ENCODE data around the gene CCDC136.

Gene CCDC136

GRCh38 chr7:128843938-128844621, 52.3 kb downstream of the CCDC136 start:
- Histone ChIP-seq H3K4me3 (ENCODE audit: low read length) (no peak overlapping the region), H3K36me3 (ENCODE audit: insufficient read depth, low read depth, low read length) (no peaks in the 10 kb centered on the region), H3K4me1 (ENCODE audit: insufficient read depth, low read length) (no peaks in the 10 kb centered on the region; the same call in 1 of the 2 replicates), H3K27me3 (ENCODE audit: insufficient read depth, low read length) (no peaks in the 10 kb centered on the region), H3K9me3 (ENCODE audit: insufficient read depth, low read depth, low read length) (no peaks in the 10 kb centered on the region), H3K27ac (ENCODE audit: low read length) (no peak overlapping the region), H3K9ac (ENCODE audit: low read depth, low read length) (no peak overlapping the region)

GRCh38 chr7:128844777-128845311, 53.1 kb downstream of the CCDC136 start:
- Histone ChIP-seq H3K4me1 (ENCODE audit: insufficient read depth, low read length) (no peaks in the 10 kb centered on the region; the same call in 1 of the 2 replicates), H3K27me3 (ENCODE audit: insufficient read depth, low read length) (no peaks in the 10 kb centered on the region), H3K9ac (ENCODE audit: low read depth, low read length) (no peak overlapping the region), H3K27ac (ENCODE audit: low read length) (no peak overlapping the region), H3K4me3 (ENCODE audit: low read length) (no peak overlapping the region), H3K9me3 (ENCODE audit: insufficient read depth, low read depth, low read length) (no peaks in the 10 kb centered on the region), H3K36me3 (ENCODE audit: insufficient read depth, low read depth, low read length) (no peaks in the 10 kb centered on the region)

GRCh38 chr7:128845475-128845874, 53.7 kb downstream of the CCDC136 start:
- no peak overlapping the region for H3K9ac ChIP-seq (ENCODE audit: low read depth, low read length)
- H3K4me1 ChIP-seq (ENCODE audit: insufficient read depth, low read length): no peaks in the 10 kb centered on the region; the same call in 1 of the 2 replicates
- H3K27me3 ChIP-seq (ENCODE audit: insufficient read depth, low read length): no peaks in the 10 kb centered on the region
- no peaks in the 10 kb centered on the region for H3K9me3 ChIP-seq (ENCODE audit: insufficient read depth, low read depth, low read length)
- no peak overlapping the region for H3K4me3 ChIP-seq (ENCODE audit: low read length)
- no peaks in the 10 kb centered on the region for H3K36me3 ChIP-seq (ENCODE audit: insufficient read depth, low read depth, low read length)
- no peak overlapping the region for H3K27ac ChIP-seq (ENCODE audit: low read length)

DNA sequence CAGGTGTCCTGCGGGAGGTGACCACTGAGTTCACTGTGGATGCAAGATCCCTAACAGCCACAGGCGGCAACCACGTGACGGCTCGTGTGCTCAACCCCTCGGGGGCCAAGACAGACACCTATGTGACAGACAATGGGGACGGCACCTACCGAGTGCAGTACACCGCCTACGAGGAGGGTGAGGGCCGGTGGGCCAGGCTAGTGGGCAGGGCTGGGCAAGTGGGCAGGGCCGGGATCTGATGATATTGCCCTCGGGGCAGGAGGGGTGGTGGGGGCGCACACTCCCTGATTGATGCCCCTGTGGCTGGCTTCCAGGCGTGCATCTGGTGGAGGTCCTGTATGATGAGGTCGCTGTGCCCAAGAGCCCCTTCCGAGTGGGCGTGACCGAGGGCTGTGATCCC, 54.2 kb downstream of the CCDC136 start:
- Histone ChIP-seq H3K27me3 (ENCODE audit: insufficient read depth, low read length) (no peaks in the 10 kb centered on the region), H3K9me3 (ENCODE audit: insufficient read depth, low read depth, low read length) (no peaks in the 10 kb centered on the region), H3K9ac (ENCODE audit: low read depth, low read length) (no peak overlapping the region), H3K4me3 (ENCODE audit: low read length) (no peak overlapping the region), H3K4me1 (ENCODE audit: insufficient read depth, low read length) (no peaks in the 10 kb centered on the region; the same call in 1 of the 2 replicates), H3K27ac (ENCODE audit: low read length) (no peak overlapping the region), H3K36me3 (ENCODE audit: insufficient read depth, low read depth, low read length) (no peaks in the 10 kb centered on the region)

DNA sequence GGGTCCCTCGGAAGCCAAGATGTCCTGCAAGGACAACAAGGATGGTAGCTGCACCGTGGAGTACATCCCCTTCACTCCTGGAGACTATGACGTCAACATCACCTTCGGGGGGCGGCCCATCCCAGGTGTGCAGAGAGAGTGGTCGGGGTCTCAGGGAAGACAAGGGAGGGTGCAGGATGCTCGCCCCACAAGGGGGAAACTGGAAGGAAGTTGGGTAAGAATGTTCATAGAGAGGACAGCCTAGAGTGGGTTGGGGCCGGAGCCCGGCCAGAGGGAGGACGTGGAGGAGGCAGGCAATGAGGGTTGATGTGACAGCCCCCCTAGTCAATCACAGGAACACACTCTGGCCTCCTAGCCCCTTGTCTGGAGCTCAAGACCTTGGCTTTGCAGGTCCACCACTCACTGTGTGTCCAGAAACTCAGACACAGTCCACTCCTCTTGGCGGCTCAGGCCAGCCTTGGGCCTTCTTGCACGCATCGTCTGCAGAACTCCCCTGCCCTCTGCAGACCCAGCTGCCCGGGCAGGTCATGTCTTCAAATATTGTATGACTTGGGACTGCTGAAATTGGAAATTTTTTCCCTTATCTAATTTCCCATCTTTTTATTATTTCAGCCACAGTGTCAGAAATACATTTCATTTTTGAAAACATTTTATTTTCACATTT, 55.1 kb downstream of the CCDC136 start:
- no peaks in the 10 kb centered on the region for H3K27me3 ChIP-seq (ENCODE audit: insufficient read depth, low read length)
- no peaks in the 10 kb centered on the region for H3K36me3 ChIP-seq (ENCODE audit: insufficient read depth, low read depth, low read length)
- H3K4me1 ChIP-seq (ENCODE audit: insufficient read depth, low read length): no peaks in the 10 kb centered on the region
- no peaks in the 10 kb centered on the region for H3K9me3 ChIP-seq (ENCODE audit: insufficient read depth, low read depth, low read length)
- H3K9ac ChIP-seq (ENCODE audit: low read depth, low read length): no peak overlapping the region
- no peak overlapping the region for H3K27ac ChIP-seq (ENCODE audit: low read length)
- H3K4me3 ChIP-seq (ENCODE audit: low read length): no peak overlapping the region

GRCh38 chr7:128847721-128848211, 56.0 kb downstream of the CCDC136 start:
- no peak overlapping the region for H3K4me3 ChIP-seq (ENCODE audit: low read length)
- no peaks in the 10 kb centered on the region for H3K4me1 ChIP-seq (ENCODE audit: insufficient read depth, low read length)
- H3K27ac ChIP-seq (ENCODE audit: low read length): no peak overlapping the region
- no peaks in the 10 kb centered on the region for H3K9me3 ChIP-seq (ENCODE audit: insufficient read depth, low read depth, low read length)
- no peaks in the 10 kb centered on the region for H3K36me3 ChIP-seq (ENCODE audit: insufficient read depth, low read depth, low read length)
- H3K9ac ChIP-seq (ENCODE audit: low read depth, low read length): no peak overlapping the region
- no peaks in the 10 kb centered on the region for H3K27me3 ChIP-seq (ENCODE audit: insufficient read depth, low read length)

GRCh38 chr7:128848289-128849155, 56.8 kb downstream of the CCDC136 start:
- Histone ChIP-seq H3K9me3 (ENCODE audit: insufficient read depth, low read depth, low read length) (no peaks in the 10 kb centered on the region), H3K4me1 (ENCODE audit: insufficient read depth, low read length) (no peaks in the 10 kb centered on the region), H3K4me3 (ENCODE audit: low read length) (no peak overlapping the region), H3K36me3 (ENCODE audit: insufficient read depth, low read depth, low read length) (no peaks in the 10 kb centered on the region), H3K9ac (ENCODE audit: low read depth, low read length) (no peak overlapping the region), H3K27me3 (ENCODE audit: insufficient read depth, low read length) (no peaks in the 10 kb centered on the region), H3K27ac (ENCODE audit: low read length) (no peak overlapping the region)

GRCh38 chr7:128849156-128849515, 57.4 kb downstream of the CCDC136 start:
- Histone ChIP-seq H3K27me3 (ENCODE audit: insufficient read depth, low read length) (no peaks in the 10 kb centered on the region), H3K27ac (ENCODE audit: low read length) (no peak overlapping the region), H3K36me3 (ENCODE audit: insufficient read depth, low read depth, low read length) (no peaks in the 10 kb centered on the region), H3K4me3 (ENCODE audit: low read length) (no peak overlapping the region), H3K9ac (ENCODE audit: low read depth, low read length) (no peak overlapping the region), H3K4me1 (ENCODE audit: insufficient read depth, low read length) (no peaks in the 10 kb centered on the region), H3K9me3 (ENCODE audit: insufficient read depth, low read depth, low read length) (no peaks in the 10 kb centered on the region)

DNA sequence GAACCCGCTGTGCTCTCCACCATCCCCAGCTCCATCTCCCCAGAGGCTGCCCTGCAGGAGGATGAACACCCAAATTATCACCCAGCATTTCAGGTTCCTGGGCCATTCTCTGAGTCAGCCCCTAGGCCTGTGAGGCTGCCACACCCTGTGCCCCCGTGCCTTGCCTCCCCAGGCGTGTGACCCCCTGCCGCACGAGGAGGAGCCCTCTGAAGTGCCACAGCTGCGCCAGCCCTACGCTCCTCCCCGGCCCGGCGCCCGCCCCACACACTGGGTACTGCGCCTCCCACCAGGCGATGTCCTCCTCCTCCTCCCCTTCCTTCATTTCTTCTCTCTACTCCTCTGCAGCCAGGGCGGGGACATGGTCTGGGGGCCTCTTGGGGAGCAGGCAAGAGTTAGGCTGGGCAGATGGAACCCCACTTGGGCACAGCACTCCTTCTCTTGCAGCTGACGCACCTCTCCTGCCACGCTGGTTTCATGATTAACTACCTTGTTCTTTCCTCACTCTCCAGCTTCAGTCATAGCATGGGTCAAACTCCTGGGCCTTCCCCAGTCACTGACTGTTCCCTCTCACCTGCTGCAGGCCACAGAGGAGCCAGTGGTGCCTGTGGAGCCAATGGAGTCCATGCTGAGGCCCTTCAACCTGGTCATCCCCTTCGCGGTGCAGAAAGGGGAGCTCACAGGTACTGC, 58.2 kb downstream of the CCDC136 start:
- Histone ChIP-seq H3K9ac (ENCODE audit: low read depth, low read length) (no peak overlapping the region), H3K36me3 (ENCODE audit: insufficient read depth, low read depth, low read length) (no peaks in the 10 kb centered on the region), H3K4me3 (ENCODE audit: low read length) (no peak overlapping the region)

GRCh38 chr7:128852537-128853254, 60.9 kb downstream of the CCDC136 start:
- Histone ChIP-seq H3K9ac (ENCODE audit: low read depth, low read length) (no peak overlapping the region), H3K4me1 (ENCODE audit: insufficient read depth, low read length) (no peaks in the 10 kb centered on the region), H3K27me3 (ENCODE audit: insufficient read depth, low read length) (no peaks in the 10 kb centered on the region), H3K9me3 (ENCODE audit: insufficient read depth, low read depth, low read length) (no peaks in the 10 kb centered on the region), H3K36me3 (ENCODE audit: insufficient read depth, low read depth, low read length) (no peaks in the 10 kb centered on the region), H3K4me3 (ENCODE audit: low read length) (no peak overlapping the region), H3K27ac (ENCODE audit: low read length) (no peak overlapping the region)

More for the DNA sequence above, 58.2 kb downstream of the CCDC136 start:
- Histone ChIP-seq H3K9me3 (ENCODE audit: insufficient read depth, low read depth, low read length) (no peaks in the 10 kb centered on the region), H3K27me3 (ENCODE audit: insufficient read depth, low read length) (no peaks in the 10 kb centered on the region), H3K4me1 (ENCODE audit: insufficient read depth, low read length) (no peaks in the 10 kb centered on the region), H3K27ac (ENCODE audit: low read length) (no peak overlapping the region)
